GM19324 (cell line): ENCODE results near the gene CHRM4.
A peak's percentile ranks its signal among the peaks of the same experiment; 100 is the strongest.

Source experiments
- ATAC-seq: cut with Tn5 transposase; IDR thresholded peaks from one replicate; pipeline ENCODE4 v1.9.1; 2021; ENCODE audit warnings: mild to moderate bottlenecking, moderate library complexity; ENCODE audit not compliant: unreplicated experiment, low FRiP score

The CHRM4 gene

DNA sequence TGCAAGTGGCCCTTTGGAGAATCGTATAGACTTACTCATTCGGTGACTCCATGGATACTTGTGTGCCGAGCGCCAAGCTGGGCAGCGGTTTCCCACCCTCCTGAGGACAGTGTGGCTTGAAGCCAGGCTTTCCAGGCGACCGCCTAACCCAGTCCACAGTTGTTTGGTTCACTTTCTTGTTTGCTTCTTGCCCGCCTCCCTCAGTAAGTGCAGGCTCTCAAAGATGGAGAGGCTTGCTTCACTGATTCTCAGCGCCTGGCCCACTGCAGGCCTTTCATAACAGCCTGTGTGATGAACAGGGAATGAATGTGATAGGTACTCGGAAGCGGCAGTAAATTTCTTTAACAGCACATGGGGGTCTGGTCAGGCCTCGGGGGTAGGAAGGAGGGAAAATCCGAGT, 21.3 kb downstream of the CHRM4 start:
- ATAC-seq = no peak

DNA sequence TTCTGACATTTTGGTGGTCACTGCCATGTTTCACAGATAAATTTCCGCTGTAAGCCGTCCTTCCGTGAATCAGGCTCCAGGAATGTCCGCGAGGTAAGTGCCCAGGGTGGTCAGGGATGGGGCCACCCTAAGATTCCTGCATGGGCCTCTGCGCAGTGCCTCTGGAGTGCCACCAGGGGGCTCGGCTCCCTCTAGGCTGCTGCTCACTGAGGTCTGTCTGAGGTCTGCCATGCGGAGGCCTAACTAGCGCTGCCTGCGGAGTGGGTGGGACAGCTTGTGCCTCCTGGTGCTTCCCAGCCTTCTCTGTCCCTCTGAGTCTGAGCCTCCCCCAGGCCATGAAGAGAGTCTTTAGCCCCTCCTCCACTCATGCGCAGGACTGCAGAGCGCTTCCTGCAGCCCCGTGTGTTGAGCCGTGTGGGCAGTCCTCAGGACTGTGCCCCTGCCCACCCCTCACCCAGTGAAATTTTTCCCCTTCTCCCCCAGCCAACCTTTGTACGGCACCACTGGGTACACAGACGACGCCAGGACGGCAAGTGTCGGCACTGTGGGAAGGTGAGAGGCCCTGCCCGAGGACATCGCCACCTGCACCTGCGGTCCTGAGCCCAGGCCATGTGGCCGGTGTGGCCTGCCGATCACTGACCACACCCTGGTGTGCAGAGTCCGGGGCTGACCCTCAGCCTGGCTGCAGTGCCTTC, 22.0 kb downstream of the CHRM4 start:
- no peak for ATAC-seq

DNA sequence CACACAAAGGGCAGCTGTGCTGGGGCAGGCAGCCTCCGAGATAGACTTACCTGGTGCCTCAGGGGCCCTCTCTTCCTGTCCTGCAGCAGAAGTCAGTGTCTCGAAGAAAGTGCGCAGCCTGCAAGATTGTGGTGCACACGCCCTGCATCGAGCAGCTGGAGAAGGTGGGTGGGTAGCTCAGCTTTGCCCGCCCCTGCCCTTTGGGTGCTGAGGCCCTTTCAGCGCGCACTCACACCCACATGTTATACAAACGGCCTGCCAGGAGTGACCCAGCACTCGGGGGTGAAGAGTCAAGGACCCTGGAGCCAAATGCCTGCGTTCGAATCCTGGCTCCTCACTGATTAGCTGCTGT, 23.7 kb downstream of the CHRM4 start:
- ATAC-seq = no peak

DNA sequence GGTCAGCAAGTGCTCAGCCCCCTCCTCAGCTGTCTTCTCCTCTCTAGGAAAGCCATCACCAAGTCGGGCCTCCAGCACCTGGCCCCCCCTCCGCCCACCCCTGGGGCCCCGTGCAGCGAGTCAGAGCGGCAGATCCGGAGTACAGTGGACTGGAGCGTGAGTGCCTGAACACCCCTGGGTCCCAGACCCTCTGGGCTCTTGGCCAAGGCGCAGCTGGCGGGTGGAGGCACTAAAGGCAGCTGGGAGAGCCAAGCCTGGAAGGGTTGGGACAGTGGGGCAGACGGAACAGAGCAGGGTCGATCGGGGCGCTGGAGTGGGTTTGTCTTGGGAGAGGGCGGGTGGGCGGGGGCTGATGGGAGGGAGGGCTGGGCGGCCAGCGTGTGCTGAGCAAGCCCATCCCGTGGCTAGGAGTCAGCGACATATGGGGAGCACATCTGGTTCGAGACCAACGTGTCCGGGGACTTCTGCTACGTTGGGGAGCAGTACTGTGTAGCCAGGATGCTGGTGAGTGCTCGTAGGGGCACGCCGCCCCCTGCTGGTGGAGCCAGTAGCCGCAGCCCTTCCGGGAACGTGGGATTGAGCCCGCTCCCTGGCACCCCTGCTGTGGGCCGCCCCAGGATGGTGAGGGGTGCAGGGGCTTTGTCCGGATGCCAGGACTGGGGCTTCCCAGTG, 24.2 kb downstream of the CHRM4 start:
- no peak for ATAC-seq

DNA sequence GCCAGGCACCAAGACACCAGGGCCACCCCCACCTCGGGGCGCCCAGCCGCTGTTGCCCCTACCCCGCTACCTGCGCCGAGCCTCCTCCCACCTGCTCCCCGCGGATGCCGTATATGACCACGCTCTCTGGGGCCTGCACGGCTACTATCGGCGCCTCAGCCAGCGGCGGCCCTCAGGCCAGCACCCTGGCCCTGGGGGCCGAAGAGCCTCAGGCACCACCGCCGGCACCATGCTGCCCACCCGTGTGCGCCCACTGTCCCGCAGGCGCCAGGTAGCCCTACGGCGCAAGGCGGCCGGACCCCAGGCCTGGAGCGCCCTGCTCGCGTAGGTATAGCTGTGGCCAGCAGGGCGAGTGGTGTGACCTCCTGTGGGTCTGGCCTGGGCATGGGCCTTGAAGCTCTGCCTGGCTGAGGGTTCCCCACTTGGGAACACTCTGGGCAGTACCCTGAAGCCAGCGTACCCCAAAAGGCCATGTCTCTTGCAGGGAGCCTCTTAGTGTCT, 24.9 kb downstream of the CHRM4 start:
- no peak for ATAC-seq

DNA sequence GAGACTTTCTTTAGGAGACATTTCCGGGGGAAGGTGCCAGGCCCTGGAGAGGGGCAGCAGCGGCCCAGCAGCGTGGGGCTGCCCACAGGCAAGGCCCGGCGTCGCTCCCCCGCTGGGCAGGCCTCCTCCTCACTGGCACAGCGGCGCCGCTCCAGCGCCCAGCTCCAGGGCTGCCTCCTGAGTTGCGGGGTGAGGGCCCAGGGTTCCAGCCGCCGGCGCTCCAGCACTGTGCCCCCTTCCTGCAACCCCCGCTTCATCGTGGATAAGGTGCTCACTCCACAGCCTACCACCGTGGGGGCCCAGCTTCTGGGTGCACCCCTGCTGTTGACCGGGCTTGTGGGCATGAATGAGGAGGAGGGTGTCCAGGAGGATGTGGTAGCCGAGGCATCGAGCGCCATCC, 25.3 kb downstream of the CHRM4 start:
- ATAC-seq = no peak

DNA sequence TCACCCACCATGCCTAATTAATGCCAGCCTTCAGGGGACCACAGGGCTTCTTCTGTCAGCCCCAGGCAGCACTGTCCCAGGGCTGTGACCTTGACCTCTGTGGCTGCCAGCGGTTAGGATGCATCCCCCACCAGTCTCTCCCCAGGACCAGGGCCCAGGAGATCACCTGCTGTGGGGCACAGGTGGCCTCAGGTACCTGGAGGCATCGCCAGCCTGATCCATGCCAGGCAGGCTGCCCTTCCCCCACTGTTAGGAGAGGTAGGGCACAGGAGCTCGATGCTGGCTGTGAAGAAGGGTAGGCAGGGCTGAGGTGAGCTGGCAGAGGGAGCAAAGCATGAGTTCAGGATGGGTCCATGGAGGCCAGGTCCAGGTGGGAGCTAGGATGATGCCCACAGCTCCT, 26.8 kb downstream of the CHRM4 start:
- ATAC-seq = no peak

DNA sequence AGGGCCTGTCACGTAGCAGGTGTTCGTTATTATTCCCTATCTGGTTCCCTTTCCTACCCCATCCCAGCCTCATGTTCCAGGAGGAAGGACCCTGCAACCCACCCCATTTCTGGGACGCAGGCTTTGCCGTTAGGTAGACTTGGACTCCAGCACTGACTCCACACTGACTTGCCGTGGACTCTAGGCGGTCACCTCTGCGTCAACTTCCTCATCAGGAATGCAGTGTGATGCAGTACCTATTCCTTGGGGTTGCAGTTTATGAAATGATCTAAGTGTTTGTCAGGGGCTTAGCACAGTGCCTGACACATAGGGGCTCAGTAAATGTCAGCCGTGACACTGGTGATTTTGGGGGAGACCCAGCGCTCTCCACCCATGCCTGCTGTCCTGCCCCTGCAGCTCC, 27.5 kb downstream of the CHRM4 start:
- ATAC-seq = no peak

DNA sequence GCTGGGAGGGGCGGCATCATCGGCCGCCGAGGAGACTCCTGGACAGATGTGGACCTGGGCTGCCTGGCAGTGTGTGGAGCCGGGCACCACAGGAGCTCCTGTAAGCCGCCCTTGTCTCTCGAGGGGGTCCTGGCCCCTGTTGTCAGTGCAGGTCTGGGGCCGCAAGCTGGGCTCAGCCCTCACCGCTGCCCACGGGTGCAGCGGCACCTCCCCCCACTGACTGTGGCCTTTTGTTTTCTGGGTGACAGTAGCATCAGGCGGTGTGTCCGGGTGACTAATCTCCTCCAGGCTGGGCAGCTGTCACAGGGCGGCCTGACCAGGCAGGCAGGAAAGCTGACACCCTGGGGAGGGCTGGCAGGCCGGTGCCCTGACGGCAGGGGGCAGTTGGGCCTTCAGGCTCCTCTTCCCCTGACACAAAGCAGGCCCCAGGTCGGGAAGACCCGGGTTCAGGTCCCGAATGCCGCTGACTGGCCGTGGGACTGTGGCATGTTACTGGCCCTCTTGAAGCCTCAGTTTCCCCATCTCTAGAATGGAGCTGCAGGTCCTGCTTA, 28.0 kb downstream of the CHRM4 start:
- no peak for ATAC-seq

DNA sequence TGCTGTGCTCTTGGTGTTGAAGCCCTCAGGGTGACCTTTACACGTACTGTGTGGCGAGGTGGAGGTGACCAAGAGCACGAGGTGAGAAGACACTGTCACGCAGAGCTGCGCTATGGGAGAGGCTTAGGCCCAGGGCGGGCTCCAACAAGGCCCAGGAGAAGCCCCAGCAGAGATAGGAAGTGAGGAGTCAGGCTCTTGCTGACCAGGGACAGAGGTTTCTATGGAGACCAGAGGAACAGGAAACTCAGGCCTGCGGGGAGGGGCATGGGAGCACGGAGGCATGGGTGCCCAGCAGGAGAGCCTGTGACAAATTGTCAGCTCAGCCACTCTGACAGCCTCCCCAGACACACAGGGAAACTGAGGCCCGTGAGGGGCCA, 28.6 kb downstream of the CHRM4 start:
- no peak for ATAC-seq

DNA sequence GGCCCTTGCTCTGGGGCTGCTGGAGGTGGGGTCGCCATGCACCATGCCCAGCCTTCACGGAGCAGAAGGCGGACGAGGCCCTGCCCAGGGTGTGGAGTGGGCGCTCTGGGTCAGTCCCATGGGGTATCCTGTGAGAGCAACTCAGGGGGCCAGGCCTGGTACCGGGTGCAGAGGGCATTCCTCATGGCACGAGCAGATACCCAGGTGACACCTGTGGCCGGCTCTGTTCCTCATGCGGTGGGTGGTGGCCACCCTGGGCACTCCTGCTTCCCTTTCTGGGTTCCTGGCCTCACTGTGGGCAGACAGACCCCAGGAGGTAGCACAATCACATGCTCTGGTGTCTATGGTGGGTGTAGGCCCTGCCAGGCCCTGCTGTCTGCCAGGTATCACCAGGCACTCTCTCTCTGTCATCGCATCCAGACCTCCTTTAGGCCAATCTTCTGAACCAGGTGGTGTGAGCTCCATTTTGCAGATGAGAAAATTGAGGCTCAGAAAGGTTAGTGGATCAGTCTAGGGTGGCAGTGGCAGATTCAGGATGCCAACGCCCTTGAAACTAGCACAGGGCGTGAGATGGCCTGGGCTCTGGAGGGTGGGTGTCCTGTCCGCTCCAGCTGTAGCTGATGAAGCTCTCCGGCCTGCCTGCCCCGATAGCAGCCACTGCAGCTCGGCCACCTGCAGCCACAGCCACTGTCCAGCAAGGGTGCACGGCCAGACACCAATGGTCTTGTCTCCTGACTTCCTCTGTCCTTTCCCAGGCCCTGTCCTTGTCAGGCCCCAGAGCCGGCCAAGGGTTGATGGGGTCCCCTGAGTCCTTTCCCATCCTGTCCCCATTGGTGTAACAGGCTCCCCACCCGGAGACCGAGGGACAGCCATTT, 29.2 kb downstream of the CHRM4 start:
- no peak for ATAC-seq

DNA sequence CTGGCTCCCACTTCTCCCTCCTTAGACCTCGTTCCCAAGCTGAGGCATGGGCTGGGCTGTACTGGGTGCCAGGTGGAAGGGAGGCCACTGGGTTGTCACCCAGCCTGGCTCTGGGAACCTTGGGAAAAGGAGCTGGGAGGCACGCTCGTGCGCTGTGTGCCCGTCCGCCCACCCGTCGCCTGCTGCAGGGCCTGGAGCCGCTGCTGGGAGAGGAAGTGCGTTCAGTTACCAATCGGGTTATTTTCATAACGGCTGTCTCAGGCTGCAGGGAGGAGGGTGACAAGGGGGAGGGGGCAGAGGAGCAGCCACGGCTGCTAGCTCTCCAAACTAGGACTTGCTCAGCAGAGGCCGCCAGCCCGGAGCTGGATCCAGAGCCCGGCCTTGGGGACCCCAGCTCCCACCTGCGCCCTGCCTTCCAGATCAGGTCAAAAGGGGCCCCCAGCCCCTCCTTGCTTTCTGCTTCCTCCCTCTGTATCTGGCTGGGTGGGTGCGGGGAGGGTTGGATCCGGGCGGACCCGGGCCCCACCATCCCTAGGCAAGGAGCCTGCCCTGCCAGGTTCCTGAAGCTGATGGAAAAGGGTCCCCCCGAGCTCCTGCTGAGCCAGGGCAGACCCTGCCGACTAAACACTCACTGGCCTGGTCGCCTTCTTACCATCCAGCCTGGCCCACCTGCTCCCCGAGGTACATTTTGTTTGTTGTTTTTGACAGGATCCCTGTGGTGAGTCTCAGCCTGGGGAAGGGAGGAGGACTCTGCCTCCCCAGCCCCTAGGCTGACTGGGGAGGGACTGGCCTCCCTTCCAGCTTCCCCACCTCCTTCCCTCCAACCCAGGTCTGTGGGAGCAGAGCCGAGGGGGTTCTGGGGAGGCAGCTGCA, 30.1 kb downstream of the CHRM4 start:
- ATAC-seq = peak; percentile 81

DNA sequence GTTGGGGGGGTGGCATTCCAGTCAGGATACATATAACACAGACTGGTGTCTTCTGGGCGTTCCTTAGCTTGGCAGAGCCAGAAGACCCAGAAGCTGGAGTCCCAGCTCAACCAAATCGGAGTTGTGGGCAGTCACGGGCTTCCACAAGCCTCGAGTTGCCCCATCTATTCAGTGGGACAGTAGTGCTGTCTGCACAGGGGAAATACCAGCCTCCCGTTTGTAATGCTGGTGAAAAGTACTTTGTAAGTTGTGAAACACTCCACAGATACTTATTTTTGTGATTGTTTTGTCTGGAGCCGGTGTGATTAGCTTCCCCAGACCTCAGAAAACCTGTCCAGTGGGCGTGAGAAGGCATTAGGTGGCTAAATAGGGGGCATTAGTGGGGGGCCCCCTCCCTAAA, 30.7 kb downstream of the CHRM4 start:
- ATAC-seq = no peak

DNA sequence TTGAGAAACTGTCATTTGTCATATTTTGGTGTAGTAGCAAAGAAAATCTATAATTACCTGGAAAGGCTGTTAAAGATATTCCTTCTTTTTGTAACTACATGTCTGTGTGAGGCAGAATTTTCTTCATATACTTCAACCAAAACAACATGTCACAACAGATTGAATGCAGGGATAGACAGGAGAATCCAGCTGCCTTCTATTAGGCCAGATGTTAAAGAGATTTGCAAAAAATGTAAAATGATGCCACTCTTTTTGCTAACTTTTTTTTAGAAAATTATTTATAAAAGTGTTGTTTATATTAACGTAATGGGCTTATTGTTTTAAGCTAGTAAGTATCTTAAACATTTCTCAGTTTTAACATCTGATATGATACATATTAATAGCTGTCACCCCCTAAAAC, 31.6 kb downstream of the CHRM4 start:
- ATAC-seq = no peak

DNA sequence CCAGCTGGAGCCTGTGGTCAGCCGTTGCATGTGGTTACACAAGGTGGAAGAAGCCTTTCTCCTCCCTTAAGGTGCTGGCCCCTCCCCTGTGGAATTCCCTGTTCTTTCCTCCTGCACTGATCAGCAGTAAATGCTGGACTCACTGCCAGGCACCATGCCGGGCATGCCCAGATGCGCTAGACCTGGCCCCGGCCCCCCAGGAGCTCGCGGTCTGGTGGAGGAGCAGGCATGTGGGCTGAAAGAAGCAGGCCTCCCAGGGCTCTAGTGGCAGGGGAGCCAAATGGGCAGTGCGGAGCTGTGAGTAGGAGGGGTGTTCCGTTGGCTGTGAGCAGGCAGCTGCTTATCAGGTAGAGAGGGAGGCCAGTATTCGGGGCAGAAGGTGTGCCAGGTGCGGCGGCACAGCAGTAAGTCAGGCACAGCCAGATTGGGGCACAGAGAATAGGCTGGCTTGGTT, 34.1 kb downstream of the CHRM4 start:
- ATAC-seq = no peak

DNA sequence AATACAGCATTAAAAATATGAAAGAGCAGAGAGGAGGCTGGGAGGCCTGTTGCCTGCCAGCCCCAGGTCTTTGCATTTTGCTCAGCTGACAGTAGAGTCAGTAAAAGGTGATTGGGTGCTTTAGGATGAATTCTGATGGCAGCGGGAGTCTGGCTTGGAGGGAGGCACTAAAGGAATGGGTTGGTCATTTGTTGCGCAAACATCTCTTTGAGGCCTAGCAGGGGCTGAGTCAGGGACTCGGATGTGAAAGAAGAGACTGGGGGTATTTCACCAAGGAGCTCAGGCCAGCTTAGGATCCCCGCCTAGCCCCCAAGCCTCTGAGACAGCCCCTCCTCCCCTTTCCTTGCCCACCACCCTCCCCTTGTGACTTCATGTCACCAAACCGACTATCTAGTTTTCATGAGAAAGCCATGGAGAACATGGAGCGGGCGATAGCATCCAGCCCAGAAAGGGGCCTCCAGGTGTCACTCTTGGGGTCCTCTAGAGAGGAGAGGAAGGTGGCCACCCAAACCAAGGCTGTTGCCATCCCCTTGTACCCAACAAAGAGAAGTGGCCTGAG, 34.6 kb downstream of the CHRM4 start:
- no peak for ATAC-seq

DNA sequence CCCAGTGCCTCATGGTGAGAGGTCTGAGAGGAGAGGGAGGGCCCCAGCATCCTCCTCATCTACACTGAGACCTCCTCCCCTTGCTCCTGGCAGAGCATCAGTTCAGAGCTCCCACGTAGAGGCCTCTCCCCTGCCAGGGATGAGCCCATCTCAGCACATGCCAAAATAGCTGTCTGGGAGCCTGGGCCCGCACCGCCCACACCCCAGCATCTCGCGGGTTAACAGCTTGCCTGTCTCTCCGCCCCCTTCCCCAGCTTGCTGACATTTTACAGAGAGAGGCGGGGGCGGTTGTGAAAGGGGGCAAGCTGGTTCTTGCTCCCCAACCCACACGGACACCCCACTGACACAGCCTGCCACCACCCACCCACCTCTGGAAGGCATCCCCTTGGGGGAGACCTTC, 37.9 kb downstream of the CHRM4 start:
- ATAC-seq = no peak

DNA sequence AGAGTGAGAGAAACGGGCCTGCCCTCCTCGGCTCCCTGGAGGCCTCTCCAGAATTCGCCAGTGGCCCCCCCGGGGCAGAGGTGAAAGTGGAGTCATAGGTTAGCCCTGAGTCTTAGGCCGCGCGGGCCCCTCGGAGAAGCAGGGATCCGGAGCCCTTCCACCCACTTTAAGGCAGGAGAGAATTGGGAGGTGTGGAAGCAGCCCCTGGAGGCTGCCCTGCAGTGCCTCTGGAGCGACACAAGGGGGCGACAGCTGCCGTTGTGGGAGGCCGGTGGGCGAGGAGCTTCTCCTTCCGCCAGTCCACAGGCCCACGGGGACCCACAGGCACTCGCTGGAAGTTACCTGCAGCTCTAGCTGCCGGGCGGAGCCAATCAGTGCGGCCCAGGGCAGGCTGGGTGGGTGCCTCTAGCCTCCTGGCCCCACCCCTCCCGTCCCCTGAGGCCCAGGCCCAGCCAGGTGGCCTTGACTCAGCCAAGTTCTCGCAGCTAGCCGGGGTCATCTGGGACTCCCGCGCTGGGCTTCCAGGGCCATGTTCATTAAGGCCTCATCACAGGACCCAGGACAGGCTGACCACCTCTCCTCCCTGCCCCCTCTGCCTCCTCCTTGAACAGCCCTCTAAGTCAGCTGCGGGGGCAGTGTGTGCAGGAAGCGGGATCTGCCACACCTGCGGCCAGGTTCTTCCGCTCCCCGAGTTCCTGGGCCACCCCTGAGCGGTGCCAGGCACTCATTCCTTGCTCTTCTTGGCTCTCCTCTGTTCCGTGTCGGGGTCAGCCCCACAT, 39.3 kb downstream of the CHRM4 start:
- ATAC-seq = no peak

DNA sequence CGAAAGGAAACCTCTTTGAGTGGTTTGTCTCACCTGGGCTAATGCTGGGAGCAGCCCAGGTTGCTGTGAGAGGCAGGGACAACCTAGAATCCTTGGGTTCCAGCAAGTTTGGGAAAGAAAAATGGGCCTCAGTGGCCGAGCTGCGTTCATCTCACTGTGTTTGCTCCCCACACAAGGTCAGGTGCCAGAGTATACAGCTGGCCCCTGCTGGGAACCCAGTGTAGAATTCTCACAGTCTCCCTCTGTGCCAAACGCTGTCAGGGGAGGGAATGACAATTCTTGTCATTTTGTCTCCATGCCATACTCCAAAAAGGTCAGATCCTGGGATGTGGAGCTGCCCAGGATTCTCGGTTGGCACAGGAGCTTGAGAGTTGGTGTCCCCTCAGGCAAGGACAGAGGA, 40.0 kb downstream of the CHRM4 start:
- no peak for ATAC-seq
